Activated effector memory CD4-positive, alpha-beta T cell treated with Interleukin-2 at 50 U/mL for 16 hours (primary cell): ENCODE data around the gene SLCO1A2.
"Not testable (repeated sequence)": the region's sequence is repeated elsewhere in the genome, so short reads cannot be mapped to it uniquely, and the experiment has no call there.

ENCODE experiments used
- DNase-seq: peaks from one replicate; pipeline ENCODE4 v3.0.0-alpha.2; 2020

SLCO1A2 gene

GRCh38 chr12:21334771-21335325 is at the start of gene SLCO1A2:
TSS of gene SLCO1A2 (minus strand) at chr12:21334917. CDS start at chr12:21334647, 270 bp downstream.
- no peak for DNase-seq

- DNase-seq = no peak
These were observed 49.5 kb upstream of the SLCO1A2 start for GRCh38 chr12:21384261-21384660.

- not testable (repeated sequence) for DNase-seq
These were observed 46.6 kb upstream of the SLCO1A2 start for GRCh38 chr12:21381320-21381719.

- no peak for DNase-seq
These were observed 44.5 kb upstream of the SLCO1A2 start for GRCh38 chr12:21379218-21379617.

- no peak for DNase-seq
These were observed 37.9 kb upstream of the SLCO1A2 start, which contains the start of gene IAPP for GRCh38 chr12:21372602-21373001. TSS of gene IAPP (plus strand) at chr12:21372902. CDS start at chr12:21373352, 450 bp downstream.

- no peak for DNase-seq
These were observed 36.2 kb upstream of the SLCO1A2 start for GRCh38 chr12:21370845-21371449.

GRCh38 chr12:21369141-21369980 is 34.6 kb upstream of the SLCO1A2 start:
- no peak for DNase-seq

- DNase-seq = not testable (repeated sequence)
These were observed 25.9 kb upstream of the SLCO1A2 start for GRCh38 chr12:21360632-21361031.

- DNase-seq = no peak
These were observed 19.9 kb upstream of the SLCO1A2 start for GRCh38 chr12:21354641-21355040.

- no peak for DNase-seq
These were observed 19.2 kb upstream of the SLCO1A2 start for GRCh38 chr12:21353948-21354347.

GRCh38 chr12:21353487-21353886 is 18.8 kb upstream of the SLCO1A2 start:
- no peak for DNase-seq

GRCh38 chr12:21350975-21351374 is 16.3 kb upstream of the SLCO1A2 start:
- no peak for DNase-seq

- no peak for DNase-seq
These were observed 12.0 kb upstream of the SLCO1A2 start for GRCh38 chr12:21346542-21347205.

GRCh38 chr12:21343636-21344035 is 8.9 kb upstream of the SLCO1A2 start:
- DNase-seq = no peak

GRCh38 chr12:21341769-21342168 is 7.1 kb upstream of the SLCO1A2 start:
- no peak for DNase-seq

- DNase-seq = no peak
These were observed 5.7 kb upstream of the SLCO1A2 start for GRCh38 chr12:21340403-21340802.

GRCh38 chr12:21339921-21340320 is 5.2 kb upstream of the SLCO1A2 start:
- no peak for DNase-seq

- DNase-seq = no peak
These were observed 3.4 kb upstream of the SLCO1A2 start for GRCh38 chr12:21337959-21338744.

- no peak for DNase-seq
These were observed 2.7 kb upstream of the SLCO1A2 start for GRCh38 chr12:21337453-21337852.

- no peak for DNase-seq
These were observed 1.9 kb upstream of the SLCO1A2 start for GRCh38 chr12:21336656-21337055.

- no peak for DNase-seq
These were observed 3.9 kb downstream of the SLCO1A2 start for GRCh38 chr12:21330682-21331253.

GRCh38 chr12:21328578-21328977 is 6.1 kb downstream of the SLCO1A2 start:
- no peak for DNase-seq
